PC-9 (cell line): ENCODE results near the gene SNAPC4. TPM values are rescaled to one million over a fixed set of nuclear protein-coding genes. Genes with fewer than 3 reads are reported as not detected.

Experiments used
- BruUV-seq: library from RNA; stranded (reverse); fragments of 400-500 nt; replicated peaks from 2 replicates; lab custom pipeline; 2021; lab: Mats Ljungman, UMichigan
- CTCF ChIA-PET: fragments of 300-600 bp; sonication (Branson Sonifier 250); formaldehyde crosslinking; loops from one replicate; lab custom pipeline; 2022; ENCODE audit warnings: antibody characterized with exemption; lab: Charles Lee
- POLR2A ChIA-PET: fragments of 300-600 bp; sonication (Branson Sonifier 250); formaldehyde crosslinking; loops from one replicate; lab custom pipeline; 2022; ENCODE audit warnings: antibody characterized with exemption; ENCODE audit not compliant: unreplicated experiment; lab: Charles Lee
- DNase-seq, 2 experiments: peaks; one replicate each; pipeline versions ENCODE4 v3.0.0 to v3.0.0-alpha.2; 2015 to 2022; ENCODE audit warnings: mixed read lengths in 1 of 2
- H2AFZ ChIP-seq: fragments of 200-600 bp; sonication (generic); 2 replicates; pipeline ENCODE4 v1.8.1; 2017; ENCODE audit warnings: antibody characterized with exemption
- H3F3A ChIP-seq: fragments of 200-600 bp; sonication (generic); 2 replicates; pipeline ENCODE4 v1.8.1; 2017; ENCODE audit warnings: antibody characterized with exemption, mild to moderate bottlenecking, low read depth; ENCODE audit not compliant: insufficient read depth
- H3K27ac ChIP-seq: fragments of 200-600 bp; sonication (generic); 2 replicates; pipeline ENCODE4 v1.6.1; 2016; ENCODE audit warnings: mixed run types
- H3K27me3 ChIP-seq: fragments of 200-600 bp; sonication (generic); 2 replicates; pipeline ENCODE4 v1.6.1; 2016; ENCODE audit warnings: low read depth, mixed run types; ENCODE audit not compliant: insufficient read depth
- H3K36me3 ChIP-seq: fragments of 200-600 bp; sonication (generic); 2 replicates; pipeline ENCODE4 v1.6.1; 2016; ENCODE audit warnings: low read depth, mixed run types
- H3K4me1 ChIP-seq: fragments of 200-600 bp; sonication (generic); replicated peaks from 2 replicates; pipeline ENCODE4 v1.6.1; 2016; ENCODE audit warnings: mixed run types; ENCODE audit not compliant: insufficient read depth
- H3K4me2 ChIP-seq: fragments of 200-600 bp; sonication (generic); 2 replicates; pipeline ENCODE4 v1.6.1; 2017; ENCODE audit warnings: mixed run types
- H3K4me3 ChIP-seq: fragments of 200-600 bp; sonication (generic); 2 replicates; pipeline ENCODE4 v1.6.1; 2016; ENCODE audit warnings: mixed run types
- H3K79me2 ChIP-seq: fragments of 200-600 bp; sonication (generic); 2 replicates; pipeline ENCODE4 v1.6.1; 2017; ENCODE audit warnings: low read depth, mixed run types
- H3K9me2 ChIP-seq: fragments of 200-600 bp; sonication (generic); 2 replicates; pipeline ENCODE4 v1.8.1; 2017; ENCODE audit warnings: mild to moderate bottlenecking; ENCODE audit not compliant: insufficient read depth
- H3K9me3 ChIP-seq: fragments of 200-600 bp; sonication (generic); 2 replicates; pipeline ENCODE4 v1.8.1; 2016; ENCODE audit warnings: low read depth; ENCODE audit not compliant: insufficient read depth
- H4K20me1 ChIP-seq: fragments of 200-600 bp; sonication (generic); 2 replicates; pipeline ENCODE4 v1.8.1; 2017; ENCODE audit not compliant: insufficient read depth
- EZH2 ChIP-seq: fragments of 200-600 bp; sonication (generic); IDR thresholded peaks from 2 replicates; pipeline ENCODE4 v1.8.0; 2017; ENCODE audit warnings: antibody characterized with exemption, low read depth
- intact Hi-C: fragments of 100-400 bp; cut with micrococcal nuclease; formaldehyde crosslinking; loops from one replicate; pipeline ENCODE4 v1.10.0; 2022; ENCODE audit not compliant: unreplicated experiment
- total RNA-seq: library from RNA; stranded (reverse); gene quantifications from 2 replicates; pipeline ENCODE4 v1.2.3, GENCODE V29; 2021
- TF ChIP-seq, protein P1 (sequence below): fragments of 200-600 bp; sonication (generic); conservative IDR thresholded peaks from 2 replicates; pipeline ENCODE4 v1.6.1; 2017; ENCODE audit warnings: mixed run types, antibody characterized with exemption, mild to moderate bottlenecking, moderate library complexity

Gene SNAPC4
- total RNA-seq, 1 experiment from 2014 or later, result 14.4 TPM

DNA sequence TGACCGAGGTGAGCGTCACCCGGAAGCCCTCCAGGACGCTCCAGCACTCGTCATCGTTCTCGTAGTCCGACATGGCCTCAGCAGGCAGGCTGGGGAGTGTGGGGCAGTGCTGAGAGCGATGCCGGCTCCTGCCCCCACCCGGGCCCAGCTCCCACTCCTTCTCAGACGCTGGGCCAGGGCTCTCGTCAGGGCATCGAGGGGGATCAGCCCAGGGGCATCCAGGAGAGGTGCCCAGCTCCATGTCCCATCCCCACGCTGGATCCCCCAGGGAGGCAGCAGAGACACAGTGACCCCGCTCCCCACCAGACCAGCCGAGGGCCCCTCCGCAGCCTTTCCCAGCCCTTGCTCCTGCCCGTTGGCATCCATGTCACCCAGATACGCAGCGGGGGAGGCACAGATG is 28.0 kb downstream of the SNAPC4 start:
- TF ChIP-seq, protein P1, sequence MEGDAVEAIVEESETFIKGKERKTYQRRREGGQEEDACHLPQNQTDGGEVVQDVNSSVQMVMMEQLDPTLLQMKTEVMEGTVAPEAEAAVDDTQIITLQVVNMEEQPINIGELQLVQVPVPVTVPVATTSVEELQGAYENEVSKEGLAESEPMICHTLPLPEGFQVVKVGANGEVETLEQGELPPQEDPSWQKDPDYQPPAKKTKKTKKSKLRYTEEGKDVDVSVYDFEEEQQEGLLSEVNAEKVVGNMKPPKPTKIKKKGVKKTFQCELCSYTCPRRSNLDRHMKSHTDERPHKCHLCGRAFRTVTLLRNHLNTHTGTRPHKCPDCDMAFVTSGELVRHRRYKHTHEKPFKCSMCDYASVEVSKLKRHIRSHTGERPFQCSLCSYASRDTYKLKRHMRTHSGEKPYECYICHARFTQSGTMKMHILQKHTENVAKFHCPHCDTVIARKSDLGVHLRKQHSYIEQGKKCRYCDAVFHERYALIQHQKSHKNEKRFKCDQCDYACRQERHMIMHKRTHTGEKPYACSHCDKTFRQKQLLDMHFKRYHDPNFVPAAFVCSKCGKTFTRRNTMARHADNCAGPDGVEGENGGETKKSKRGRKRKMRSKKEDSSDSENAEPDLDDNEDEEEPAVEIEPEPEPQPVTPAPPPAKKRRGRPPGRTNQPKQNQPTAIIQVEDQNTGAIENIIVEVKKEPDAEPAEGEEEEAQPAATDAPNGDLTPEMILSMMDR, result no peak
- no peak for TF ChIP-seq EZH2
- DNase-seq, result no peak
- ChIA-PET POLR2A (interaction anchor here (0.7 kb wide), 1 partner anchor 29 kb away, joined by 3 read pairs; no protein-coding TSS in a partner anchor), CTCF (interaction anchor here (0.5 to 1.4 kb wide), 4 partner anchors 9 to 233 kb away, joined by 4 to 5 read pairs (median 5); no protein-coding TSS in a partner anchor)
- Histone ChIP-seq H3K36me3 (no peaks in the 10 kb centered on the region), H3K27me3 (no peaks in the 10 kb centered on the region), H3K27ac (peak overlapping the region; percentile 35; the same call in 1 of the 2 replicates), H3K79me2 (no peaks in the 10 kb centered on the region), H3F3A (peaks cover 11% of the 10 kb centered on the region; the same call in 1 of the 2 replicates), H4K20me1 (no peaks in the 10 kb centered on the region), H3K4me2 (peak overlapping the region; percentile 78), H3K9me2 (no peaks in the 10 kb centered on the region), H3K4me3 (peak overlapping the region; percentile 38; the same call in 1 of the 2 replicates), H3K9me3 (no peaks in the 10 kb centered on the region), H3K4me1 (peaks cover 25% of the 10 kb centered on the region), H2AFZ (no peak overlapping the region)
- no TSS peak for BruUV-seq
- intact Hi-C loops, result loop anchor here (2.0 to 5.0 kb wide), 2 partner anchors 33 to 60 kb away; no protein-coding TSS in a partner anchor

DNA sequence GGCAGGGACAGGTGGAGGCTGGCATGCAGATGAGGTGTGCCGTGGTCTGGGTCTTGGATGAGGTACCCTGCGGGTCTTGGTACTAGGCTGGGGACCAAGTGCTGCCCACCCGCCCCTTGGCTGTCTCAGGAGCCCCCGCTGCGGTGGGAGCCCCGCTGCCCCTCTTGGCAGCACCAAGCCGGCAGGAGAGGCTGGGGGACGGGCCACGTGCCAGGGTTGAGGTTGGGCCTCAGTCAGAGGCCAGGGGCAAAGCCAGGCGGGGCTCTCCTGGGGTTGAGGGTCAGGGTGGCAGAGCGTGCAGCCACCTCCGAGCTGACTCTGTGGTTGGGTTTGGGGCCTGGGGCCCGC is 28.5 kb downstream of the SNAPC4 start:
- Histone ChIP-seq H3K9me3 (no peaks in the 10 kb centered on the region), H2AFZ (no peak overlapping the region), H3F3A (peaks cover 11% of the 10 kb centered on the region; the same call in 1 of the 2 replicates), H4K20me1 (no peaks in the 10 kb centered on the region), H3K27me3 (no peaks in the 10 kb centered on the region), H3K36me3 (no peaks in the 10 kb centered on the region), H3K4me3 (no peak overlapping the region), H3K4me2 (no peak overlapping the region), H3K4me1 (peaks cover 25% of the 10 kb centered on the region), H3K79me2 (no peaks in the 10 kb centered on the region), H3K9me2 (no peaks in the 10 kb centered on the region), H3K27ac (no peak overlapping the region)
- intact Hi-C loops, result loop anchor here (5.0 kb wide), 1 partner anchor 59 kb away; no protein-coding TSS in a partner anchor
- no peak for TF ChIP-seq EZH2
- TF ChIP-seq, protein P1, result no peak
- POLR2A ChIA-PET, result no interaction called here
- DNase-seq, result no peak
- CTCF ChIA-PET, result interaction anchor here (0.5 to 1.4 kb wide), 2 partner anchors 26 to 232 kb away, joined by 5 read pairs; no protein-coding TSS in a partner anchor
- BruUV-seq, result no TSS peak

DNA sequence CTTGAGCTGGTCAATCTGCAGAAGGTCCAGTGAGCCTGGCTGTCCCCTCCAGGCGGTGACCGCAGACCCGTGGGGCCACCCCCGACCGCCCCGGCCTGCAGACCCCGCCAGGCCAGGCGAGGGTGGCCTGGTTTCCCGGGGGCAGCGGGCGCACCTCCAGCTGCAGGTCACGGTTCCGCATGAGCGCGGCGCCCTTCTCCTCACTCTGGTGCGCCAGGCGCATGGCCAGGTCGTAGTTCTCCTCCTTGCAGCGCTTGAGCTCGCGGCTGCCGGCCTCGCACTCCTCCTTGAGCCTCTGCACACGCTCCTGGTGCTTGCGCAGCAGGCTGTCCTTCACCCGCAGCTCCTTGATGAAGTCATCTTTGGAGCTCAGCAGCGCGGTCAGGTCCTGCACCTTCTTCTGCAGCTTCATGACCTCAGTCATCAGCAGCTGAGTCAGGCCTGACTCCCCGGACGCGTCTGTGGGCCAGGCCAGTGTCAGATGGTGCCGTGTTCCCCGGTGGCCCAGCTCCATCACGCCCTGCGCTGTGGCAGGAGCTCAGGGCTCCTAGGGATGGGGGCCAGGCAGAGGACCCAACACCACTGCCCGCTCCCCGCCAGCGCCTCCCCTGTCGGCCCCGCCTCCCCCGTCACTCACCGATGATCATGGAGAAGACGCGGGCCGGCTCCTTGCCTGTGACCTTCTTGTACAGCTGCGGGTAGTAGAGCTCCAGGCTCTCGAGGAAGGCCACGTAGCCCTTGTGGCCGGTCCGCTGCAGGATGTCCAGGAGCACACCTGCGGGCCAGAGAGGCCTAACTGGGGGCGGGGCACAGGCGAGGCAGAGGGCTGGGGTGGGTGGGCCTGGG is 29.1 kb downstream of the SNAPC4 start:
- Histone ChIP-seq H3F3A (peaks cover 11% of the 10 kb centered on the region; the same call in 1 of the 2 replicates), H3K36me3 (no peaks in the 10 kb centered on the region), H3K4me1 (peaks cover 25% of the 10 kb centered on the region), H3K4me2 (no peak overlapping the region), H3K27ac (no peak overlapping the region), H4K20me1 (no peaks in the 10 kb centered on the region), H3K79me2 (no peaks in the 10 kb centered on the region), H3K9me2 (no peaks in the 10 kb centered on the region), H3K9me3 (no peaks in the 10 kb centered on the region), H3K27me3 (no peaks in the 10 kb centered on the region), H3K4me3 (no peak overlapping the region), H2AFZ (no peak overlapping the region)
- CTCF ChIA-PET, result no interaction called here
- intact Hi-C loops, result loop anchor here (5.0 kb wide), 1 partner anchor 59 kb away; no protein-coding TSS in a partner anchor
- no peak for TF ChIP-seq EZH2
- TF ChIP-seq, protein P1, result no peak
- BruUV-seq, result no TSS peak
- DNase-seq, result no peak
- POLR2A ChIA-PET, result no interaction called here
